ENCODE measurements around the gene TBXAS1.
A peak's percentile ranks its signal among the peaks of the same experiment; 100 is the strongest.

DNA sequence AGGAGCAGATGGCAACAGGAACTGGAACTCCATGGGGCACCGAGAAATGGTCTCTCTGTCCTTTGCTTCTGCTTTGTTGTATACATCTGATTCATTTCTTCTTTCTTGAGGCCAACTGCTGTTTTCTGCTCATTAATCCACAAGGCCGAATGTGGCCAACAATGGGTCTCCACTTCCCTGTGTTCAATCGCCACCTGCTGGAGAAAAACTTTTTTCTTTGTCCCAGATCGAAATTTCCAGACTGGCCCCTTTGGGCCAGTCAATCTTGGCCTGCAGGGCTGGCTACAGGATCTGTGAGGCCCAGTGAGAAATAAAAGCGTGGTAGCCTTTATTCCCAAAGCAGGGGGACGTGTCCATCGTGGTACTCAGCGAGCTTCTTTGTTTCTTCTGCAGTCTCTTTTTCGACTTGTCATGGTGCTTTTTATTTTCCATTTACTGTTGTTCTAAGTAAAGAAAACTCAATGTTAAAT is 174.9 kb downstream of the TBXAS1 start:
- TF ChIP-seq POLR2A (IDR thresholded peaks at IDR 0.05): no peak
- TF ChIP-seq, protein P1, sequence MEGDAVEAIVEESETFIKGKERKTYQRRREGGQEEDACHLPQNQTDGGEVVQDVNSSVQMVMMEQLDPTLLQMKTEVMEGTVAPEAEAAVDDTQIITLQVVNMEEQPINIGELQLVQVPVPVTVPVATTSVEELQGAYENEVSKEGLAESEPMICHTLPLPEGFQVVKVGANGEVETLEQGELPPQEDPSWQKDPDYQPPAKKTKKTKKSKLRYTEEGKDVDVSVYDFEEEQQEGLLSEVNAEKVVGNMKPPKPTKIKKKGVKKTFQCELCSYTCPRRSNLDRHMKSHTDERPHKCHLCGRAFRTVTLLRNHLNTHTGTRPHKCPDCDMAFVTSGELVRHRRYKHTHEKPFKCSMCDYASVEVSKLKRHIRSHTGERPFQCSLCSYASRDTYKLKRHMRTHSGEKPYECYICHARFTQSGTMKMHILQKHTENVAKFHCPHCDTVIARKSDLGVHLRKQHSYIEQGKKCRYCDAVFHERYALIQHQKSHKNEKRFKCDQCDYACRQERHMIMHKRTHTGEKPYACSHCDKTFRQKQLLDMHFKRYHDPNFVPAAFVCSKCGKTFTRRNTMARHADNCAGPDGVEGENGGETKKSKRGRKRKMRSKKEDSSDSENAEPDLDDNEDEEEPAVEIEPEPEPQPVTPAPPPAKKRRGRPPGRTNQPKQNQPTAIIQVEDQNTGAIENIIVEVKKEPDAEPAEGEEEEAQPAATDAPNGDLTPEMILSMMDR (IDR thresholded peaks at IDR 0.05): peak in 10 of 12 donors; percentile 23 to 53 (median 43)

Data from heart left ventricle (tissue), 13 donors.